UCSD-AML1 (cell line): ENCODE measurements around the gene CD177.
"Not testable (repeated sequence)": the region's sequence is repeated elsewhere in the genome, so short reads cannot be mapped to it uniquely, and the experiment has no call there.

Experiments used
- DNase-seq: peaks from one replicate; lab custom pipeline; 2025; ENCODE audit not compliant: unreplicated experiment; lab: John Stamatoyannopoulos, UW

Gene CD177

DNA sequence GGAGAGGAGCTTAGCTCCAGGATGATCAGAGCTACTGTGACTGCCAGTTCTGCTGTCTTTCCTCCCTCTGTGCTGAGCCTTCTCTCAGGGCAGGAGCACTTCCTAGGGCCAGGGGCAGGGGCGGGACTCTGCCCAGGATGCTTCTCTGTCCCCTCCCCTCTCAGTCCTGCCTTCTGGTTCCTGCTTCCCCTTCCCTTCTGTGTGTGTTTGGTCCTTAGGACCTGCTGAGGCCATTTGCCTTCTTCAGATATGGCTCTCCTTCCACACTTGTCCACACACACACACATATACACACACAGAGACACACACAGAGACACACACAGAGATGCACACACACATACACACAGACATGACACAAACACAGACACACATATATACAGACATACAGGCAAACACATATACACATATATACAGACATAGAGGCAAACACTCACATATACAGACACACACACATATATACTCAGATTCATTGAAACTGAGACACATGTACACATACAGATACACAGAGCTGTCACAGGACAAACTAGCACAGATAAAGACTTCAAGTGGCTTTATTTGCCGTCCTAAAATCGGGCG, 22.0 kb upstream of the CD177 start:
- peak; percentile 61 for DNase-seq

DNA sequence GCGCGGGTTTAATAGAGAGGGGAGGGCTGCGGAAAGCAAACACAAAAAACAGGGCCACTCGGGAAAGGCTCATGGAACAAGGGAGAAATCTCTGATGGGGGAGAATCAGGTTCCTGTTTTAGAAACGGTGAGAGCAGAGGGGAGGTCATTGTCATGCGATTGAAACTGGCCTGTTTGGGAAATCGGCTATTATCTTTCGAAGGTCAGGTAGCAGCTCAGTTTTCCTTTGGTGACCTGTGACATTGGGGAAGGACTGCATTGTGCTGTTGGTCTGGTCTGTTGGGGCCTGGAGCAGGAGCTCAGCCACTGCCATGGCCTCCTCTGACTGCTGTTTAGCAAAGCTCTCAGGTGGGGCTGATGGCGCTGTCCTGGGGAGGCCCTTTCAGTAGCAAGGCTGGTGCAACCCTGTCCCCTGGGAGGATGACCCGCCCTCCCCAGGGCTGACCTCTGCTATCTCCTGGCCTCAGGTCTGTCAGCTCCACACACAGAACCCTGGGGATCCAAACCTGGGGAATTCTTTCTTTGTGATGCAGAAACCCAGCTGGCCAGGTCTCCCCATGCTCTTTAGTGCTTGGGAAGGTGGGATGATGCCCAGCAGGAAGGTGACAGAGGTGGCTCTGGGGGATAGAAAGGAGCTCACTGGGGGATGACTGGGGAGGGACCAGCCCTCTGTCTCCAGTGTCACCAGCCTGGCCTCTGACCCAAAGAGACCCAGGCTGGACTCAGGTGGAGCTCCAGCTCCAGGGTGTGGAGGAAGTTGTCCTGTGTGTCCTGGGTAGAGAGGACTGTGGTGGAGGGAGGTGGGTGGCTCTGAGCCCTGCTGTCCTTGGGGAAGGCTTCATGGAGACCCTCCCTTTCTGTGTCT, 21.2 kb upstream of the CD177 start:
- DNase-seq, result no peak

DNA sequence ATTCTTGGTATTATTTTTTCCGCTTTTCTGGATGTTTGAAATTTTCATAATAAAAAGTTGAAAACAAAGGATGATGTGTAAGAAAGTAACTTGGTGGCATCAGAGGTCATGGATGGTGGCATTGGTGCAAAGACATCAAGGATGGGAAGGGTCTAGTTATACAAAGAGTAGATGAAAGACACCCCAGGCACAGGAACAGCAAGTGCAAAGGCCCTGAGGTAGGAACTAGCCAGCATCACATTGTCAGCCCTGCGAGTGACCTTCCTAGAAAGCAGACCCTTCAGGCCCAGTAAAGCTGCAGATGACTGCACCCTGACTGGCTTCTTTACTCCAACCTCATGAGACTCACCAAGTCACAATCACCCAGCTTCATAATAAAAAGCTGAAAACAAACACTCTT, 17.0 kb upstream of the CD177 start:
- DNase-seq, result not testable (repeated sequence)

DNA sequence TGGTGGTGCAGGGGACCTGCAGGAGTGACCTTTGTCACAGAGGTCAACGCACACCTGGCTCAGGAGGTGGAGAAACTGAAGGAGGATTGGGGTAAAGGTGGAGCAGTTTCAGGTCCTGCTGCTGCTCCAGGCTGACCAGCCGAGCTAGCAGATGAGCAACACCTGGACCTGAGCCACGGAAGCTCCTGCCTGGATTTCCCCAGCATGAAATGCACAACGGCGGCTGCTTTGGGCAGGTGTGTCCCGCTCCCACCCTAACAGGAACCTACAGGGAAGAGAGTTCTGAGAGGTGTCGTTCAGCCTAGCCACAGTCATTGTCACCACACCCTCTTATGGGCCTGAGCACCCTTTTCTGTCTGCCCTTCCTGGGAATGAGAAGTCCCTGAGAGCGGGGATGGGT, 15.7 kb upstream of the CD177 start:
- no peak for DNase-seq

DNA sequence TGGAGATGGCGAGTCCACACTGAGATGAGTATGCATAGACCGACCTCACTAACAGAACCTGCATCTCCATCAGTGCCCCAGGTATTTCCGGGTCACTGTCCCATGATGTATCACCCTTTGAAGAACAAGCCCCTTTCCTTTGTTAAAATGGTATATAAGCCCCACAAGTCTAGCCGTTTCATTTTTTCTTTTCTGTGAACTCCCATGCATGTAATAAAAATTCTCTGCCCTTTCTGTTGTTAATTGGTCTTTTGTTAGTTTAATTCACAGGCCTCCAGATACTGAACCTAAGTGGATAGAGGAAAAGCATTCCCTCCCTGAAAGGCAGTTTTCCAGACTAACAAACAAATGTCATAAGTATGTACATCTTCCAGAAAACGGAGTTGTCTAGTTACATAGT, 15.0 kb upstream of the CD177 start:
- no peak for DNase-seq

DNA sequence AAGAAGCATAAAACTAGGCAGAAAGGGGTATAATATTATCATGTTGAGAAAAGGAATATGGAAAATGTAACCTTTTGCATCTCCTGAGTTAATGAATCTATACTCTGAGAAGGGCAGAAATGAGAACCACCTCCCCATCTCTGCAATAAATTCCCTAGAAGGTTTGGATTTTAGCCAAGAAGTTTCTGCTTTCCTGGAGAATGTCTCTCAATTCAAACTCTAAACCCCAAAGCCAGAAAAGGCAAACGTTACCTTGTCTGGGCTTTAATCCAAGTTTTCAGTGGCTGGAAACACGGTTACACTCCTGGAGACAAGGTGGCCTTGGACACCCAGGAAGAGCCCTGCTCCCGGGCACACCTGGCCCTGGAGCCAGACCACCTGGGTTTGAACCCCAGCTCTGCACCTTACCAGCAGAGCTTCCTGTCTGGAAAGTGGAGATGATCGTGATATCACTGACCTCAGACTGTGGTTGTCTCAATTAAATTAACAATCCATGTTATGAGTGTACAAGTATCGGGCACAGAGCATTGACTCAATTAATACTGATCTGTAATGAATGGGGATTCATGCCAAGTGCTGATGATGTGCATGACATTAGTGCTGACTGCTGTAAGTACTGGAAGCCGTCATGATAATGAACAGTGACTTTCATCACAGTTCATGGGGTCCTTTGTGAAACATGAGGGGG, 14.1 kb upstream of the CD177 start:
- DNase-seq, result not testable (repeated sequence)

DNA sequence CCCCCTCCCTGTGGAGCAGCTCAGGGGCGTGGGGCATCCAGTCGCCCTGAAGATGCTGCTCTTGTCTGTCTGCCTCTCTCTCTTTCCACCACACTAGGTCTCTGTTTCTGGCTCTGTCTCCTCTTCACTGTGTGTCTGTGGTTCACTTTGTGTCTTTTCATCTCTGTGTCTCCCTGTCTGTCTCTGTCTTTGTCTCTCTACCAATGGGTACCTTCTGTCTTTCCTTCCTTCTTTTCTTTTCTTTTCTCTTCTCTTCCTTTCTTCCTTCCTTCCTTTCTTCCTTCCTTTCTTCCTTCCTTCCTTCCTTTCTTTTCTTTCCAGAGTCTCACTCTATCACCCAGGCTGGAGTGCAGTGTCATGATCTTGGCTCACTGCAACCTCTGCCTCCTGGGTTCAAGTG, 13.4 kb upstream of the CD177 start:
- DNase-seq, result not testable (repeated sequence)

DNA sequence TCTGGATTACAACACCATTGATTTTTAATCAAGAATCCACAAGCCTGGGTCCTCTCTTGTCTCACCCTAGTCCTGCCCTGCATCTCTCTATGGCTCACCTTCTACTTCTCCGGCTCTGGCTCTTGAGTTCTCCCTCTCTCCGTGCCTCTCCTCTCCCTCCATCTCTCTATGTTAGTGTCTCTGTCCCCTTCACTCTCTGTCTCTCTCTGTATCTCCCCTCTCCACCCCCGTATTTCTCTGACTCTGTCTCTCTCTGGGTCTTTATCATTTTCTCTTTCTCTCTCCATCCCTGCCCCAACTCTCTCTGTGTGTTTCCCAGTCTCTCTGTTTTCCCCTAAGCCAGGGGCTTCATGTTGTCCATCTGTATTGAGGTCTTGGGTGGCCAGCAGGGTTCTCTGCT, 12.4 kb upstream of the CD177 start:
- not testable (repeated sequence) for DNase-seq

DNA sequence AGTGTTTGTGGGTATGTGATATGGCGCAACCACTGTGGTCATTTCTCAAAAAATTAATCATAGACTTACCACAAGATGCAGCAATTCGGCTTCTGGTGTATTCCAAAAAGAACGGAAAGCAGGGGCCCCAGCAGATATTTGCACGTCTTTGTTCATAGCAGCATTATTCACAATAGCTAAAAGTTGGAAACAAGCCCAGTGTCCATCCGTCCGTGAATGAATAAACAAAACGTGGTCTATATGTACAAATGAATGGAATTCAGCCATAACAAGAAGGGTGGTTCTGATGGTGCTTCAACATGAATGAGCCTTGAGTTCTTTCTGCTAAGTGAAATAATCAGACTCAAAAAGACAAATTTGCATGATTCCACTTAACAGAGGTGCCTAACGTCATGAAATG, 11.4 kb upstream of the CD177 start:
- not testable (repeated sequence) for DNase-seq

DNA sequence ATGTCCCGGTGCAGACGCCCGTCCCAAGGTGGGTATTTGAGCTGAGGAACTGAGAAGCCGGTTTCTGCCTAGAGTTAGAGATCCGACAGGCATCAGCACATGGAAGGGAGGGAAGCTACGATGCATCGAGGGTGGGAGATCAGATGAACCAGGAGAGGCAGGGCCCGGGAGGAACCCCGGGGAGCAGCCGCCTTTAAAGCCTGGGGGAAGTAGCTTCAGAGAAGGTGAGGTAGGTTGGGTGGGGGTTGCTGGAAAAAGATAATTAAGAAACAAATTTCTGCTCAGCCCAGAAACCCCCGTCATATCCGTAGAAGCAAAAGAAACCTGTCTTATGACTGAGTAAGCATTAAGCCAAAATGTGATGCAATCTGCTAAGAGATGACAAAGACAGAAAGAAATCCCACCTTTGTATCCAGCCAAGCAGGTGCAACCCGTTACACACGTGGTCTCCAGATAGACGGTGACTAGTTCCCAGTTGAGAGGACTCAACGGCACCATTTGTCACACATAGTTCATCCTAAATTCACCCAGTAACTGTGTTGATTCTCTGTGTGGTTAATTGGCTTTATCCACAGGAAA, 9.1 kb upstream of the CD177 start:
- DNase-seq, result not testable (repeated sequence)

DNA sequence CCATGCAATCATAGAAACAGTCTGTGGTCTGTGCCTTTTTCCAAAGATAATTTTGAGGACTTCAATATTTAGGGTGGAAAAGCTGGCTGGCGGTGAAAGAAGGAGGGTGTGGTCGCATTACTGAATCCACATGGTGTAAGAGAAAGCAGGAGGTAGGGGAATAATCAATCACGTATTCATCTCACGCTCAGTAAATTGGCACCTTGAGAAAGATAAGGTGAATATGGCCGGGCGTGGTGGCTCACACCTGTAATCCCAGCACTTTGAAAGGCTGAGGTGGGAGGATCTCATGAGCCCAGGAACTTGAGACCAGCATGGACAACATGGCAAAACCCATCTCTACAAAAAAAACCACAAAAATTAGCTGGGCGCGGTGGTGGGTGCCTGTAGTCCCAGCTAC, 3.7 kb upstream of the CD177 start:
- DNase-seq, result not testable (repeated sequence)

DNA sequence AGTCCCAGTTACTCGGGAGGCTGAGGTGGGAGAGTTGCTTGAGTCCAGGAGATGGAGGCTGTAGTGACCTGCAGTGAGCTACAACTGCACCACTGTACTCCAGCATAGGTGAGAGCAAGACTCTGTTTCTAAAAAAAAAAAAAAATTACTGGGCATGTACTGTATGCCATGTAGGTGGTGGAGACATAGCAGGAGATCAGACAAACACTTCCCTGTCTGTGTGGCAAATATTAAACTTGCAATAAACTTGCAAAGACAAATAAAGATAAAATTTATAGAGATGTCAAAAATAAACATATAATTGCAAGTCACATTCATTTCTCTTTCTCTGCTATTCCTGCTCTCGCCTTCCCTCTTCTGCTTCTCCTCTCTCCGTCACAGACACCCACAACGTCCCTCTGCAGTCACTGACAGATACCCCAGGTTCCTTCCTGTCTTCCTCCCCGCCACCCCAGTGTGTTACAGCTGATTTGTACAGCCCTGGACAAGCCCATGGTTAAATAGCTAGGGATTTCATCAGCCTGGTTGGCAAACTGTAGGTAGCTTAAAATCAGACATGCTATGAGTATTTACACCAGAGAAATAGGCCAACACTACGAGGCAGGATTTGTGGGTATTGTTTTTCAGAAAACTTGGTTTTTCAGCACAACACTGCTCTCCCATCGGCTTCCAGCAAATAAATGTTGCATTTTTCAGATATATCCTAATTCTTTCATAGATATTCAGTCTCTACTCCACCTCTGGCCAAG, 1.3 kb upstream of the CD177 start:
- DNase-seq, result no peak

DNA sequence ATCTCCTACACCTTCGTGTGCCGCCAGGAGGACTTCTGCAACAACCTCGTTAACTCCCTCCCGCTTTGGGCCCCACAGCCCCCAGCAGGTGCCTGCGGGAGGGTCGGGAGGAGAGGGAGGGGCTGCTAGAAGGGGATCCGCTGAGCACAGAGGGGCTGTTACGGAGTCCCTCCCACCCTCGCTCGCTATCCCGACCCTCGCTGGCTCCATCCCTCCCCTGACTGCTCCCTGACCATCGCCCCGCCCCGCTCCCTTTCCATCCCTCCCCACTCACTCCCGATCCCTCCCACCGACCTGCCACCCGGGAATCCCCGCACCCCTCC, 780 bp downstream of the CD177 start:
- DNase-seq, result no peak

DNA sequence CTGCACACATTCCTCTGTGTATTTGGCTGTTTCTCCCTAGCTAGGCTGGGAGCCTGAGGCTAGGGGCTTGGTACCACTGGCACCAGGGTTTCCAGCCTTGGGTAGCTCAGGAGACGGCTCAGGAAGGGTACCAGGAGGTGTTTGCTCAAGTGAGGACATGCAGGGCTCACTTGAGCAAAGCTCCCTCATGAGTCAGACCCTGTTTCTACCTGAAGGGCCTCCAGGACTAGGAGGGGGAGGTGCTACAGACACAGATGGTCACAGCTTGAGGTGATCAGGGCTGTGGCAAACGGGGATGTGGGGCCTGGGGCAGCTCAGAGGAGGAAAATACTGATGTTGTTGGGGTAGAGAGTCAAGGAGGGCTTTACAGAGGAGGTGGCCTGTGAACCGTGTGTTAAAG, 3.3 kb downstream of the CD177 start:
- DNase-seq, result not testable (repeated sequence)

DNA sequence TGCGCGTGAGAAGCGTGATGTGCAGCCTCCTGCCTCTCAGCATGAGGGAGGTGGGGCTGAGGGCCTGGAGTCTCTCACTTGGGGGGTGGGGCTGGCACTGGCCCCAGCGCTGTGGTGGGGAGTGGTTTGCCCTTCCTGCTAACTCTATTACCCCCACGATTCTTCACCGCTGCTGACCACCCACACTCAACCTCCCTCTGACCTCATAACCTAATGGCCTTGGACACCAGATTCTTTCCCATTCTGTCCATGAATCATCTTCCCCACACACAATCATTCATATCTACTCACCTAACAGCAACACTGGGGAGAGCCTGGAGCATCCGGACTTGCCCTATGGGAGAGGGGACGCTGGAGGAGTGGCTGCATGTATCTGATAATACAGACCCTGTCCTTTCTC, 8.7 kb downstream of the CD177 start:
- no peak for DNase-seq

DNA sequence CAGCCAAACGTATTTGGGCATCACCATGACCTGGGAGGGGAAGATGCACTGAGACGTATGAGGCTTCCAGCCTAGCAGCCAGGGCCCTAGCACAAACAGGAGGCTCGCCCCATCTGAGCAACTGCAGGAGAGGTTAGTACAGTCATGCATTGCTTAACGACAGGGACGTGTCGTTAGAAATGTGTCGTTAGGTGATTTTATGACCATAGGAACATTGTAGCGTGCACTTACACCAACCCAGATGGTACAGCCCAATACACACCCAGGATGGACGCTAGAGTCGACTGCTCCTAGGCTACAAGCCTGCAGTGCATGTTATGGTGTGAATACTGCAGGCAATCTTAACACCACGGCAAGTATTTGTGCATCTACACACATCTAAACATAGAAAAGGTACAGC, 9.3 kb downstream of the CD177 start:
- no peak for DNase-seq

DNA sequence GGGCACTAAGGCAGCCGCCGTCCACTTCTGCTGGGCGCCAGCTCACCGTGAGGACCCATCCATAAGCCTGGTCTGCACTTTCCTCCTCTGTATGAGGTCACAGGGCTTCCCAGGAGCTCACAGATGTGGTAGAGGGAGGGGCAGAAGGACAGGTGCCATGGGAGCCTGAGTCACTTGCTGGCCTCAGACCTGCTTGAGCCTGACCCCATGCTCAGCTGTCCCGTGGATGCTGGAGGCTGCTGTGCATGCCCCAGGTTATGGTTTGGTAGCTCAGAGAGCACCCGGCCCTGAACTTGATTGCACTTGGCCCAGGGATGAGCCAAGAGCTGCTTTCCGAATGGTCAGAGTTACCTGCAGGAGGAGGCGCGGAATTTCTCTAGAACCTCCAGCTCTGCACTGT, 12.2 kb downstream of the CD177 start:
- not testable (repeated sequence) for DNase-seq

DNA sequence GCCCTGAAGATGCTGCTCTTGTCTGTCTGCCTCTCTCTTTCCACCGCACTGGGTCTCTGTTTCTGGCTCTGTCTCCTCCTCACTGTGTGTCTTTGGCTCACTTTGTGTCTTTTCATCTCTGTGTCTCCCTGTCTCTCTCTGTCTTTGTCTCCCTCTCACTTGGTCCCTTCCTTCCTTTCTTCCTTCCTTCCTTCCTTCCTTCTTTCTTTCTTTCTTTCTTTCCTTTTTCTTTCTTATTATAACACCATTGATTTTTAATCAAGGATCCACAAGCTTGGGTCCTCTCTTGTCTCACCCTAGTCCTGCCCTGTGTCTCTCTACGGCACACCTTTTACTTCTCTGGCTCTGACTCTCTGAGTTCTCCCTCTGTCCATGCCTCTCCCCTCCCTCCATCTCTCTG, 14.3 kb downstream of the CD177 start:
- no peak for DNase-seq

DNA sequence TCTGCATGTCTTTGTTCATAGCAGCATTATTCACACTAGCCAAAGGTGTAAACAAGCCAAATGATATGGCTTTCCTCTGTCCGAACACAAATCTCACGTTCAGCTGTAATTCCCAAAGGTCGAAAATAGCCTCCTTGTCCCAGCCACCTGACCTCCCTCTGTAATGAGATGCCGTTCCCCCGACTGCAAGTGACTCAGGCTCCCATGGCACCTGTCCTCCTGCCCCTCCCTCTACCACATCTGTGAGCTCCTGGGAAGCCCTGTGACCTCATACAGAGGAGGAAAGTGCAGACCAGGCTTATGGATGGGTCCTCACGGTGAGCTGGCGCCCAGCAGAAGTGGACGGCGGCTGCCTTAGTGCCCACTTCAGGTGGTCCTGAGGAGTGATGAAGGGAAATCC, 15.4 kb downstream of the CD177 start:
- not testable (repeated sequence) for DNase-seq

DNA sequence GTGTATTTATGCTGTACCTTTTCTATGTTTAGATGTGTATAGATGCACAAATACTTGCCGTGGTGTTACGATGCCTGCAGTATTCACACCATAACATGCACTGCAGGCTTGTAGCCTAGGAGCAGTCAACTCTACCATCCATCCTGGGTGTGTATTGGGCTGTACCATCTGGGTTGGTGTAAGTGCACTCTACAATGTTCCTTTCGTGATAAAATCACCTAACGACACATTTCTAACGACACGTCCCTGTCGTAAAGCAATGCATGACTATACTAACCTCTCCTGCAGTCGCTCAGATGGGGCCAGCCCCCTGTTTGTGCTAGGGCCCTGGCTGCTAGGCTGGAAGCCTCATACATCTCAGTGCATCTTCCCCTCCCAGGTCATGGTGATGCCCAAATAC, 18.4 kb downstream of the CD177 start:
- no peak for DNase-seq

DNA sequence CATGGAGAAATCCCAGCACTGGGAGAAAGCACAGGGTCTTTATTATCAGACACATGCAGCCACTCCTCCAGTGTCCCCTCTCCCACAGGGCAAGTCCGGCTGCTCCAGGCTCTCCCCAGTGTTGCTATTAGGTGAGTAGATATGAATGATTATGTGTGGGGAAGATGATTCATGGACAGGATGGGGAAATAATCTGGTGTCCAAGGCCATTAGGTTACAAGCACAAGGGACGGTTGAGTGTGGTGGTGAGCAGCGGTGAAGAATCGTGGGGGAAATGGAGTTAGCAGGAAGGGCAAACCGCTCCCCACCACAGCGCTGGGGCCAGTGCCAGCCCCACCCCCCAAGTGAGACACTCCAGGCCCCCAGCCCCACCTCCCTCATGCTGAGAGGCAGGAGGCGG, 19.0 kb downstream of the CD177 start:
- DNase-seq, result no peak
